OCI-LY7 (cell line): ENCODE measurements around the gene TUBGCP5. TPM values are rescaled to one million over a fixed set of nuclear protein-coding genes. Genes with fewer than 3 reads are reported as not detected.
"Not testable (repeated sequence)": the region's sequence is repeated elsewhere in the genome, so short reads cannot be mapped to it uniquely, and the experiment has no call there.

Experiments
- Bru-seq: library from RNA; stranded (reverse); fragments of 400-500 nt; gene quantifications from one replicate; lab custom pipeline; 2021; lab: Mats Ljungman, UMichigan
- BruChase-seq, 2 experiments: library from RNA; stranded (reverse); fragments of 400-500 nt; gene quantifications; one replicate each; lab custom pipeline; 2021; lab: Mats Ljungman, UMichigan
- BruUV-seq: library from RNA; stranded (reverse); fragments of 400-500 nt; replicated peaks from 2 replicates; lab custom pipeline; 2021; lab: Mats Ljungman, UMichigan
- CTCF ChIA-PET: fragments of 300-600 bp; sonication (Branson Sonifier 250); formaldehyde crosslinking; loops from one replicate; lab custom pipeline; 2022; ENCODE audit warnings: antibody characterized with exemption; ENCODE audit not compliant: unreplicated experiment; lab: Charles Lee
- POLR2A ChIA-PET: fragments of 300-600 bp; sonication (Branson Sonifier 250); formaldehyde crosslinking; loops from one replicate; lab custom pipeline; 2022; ENCODE audit warnings: antibody characterized with exemption; lab: Charles Lee
- DNase-seq: peaks from one replicate; pipeline ENCODE4 v3.0.0-alpha.2; 2015; ENCODE audit warnings: low spot score
- H2AFZ ChIP-seq: fragments of 200-600 bp; sonication (generic), shearing (Covaris generic); 2 replicates; pipeline ENCODE4 v1.6.1; 2014; ENCODE audit warnings: mild to moderate bottlenecking, antibody characterized with exemption, low read length, moderate library complexity
- H3K27ac ChIP-seq: fragments of 200-600 bp; sonication (generic); 2 replicates; pipeline ENCODE4 v1.5.1; 2014; ENCODE audit warnings: mixed run types, low read depth, mild to moderate bottlenecking, moderate library complexity, low read length, inconsistent platforms; ENCODE audit not compliant: poor library complexity, severe bottlenecking
- H3K36me3 ChIP-seq: fragments of 200-600 bp; sonication (generic); 2 replicates; pipeline ENCODE4 v1.6.1; 2014; ENCODE audit warnings: mild to moderate bottlenecking, antibody characterized with exemption, low read length, moderate library complexity, mixed read lengths; ENCODE audit not compliant: insufficient read depth
- H3K4me1 ChIP-seq: fragments of 200-600 bp; sonication (generic); 2 replicates; pipeline ENCODE4 v1.5.1; 2014; ENCODE audit warnings: mild to moderate bottlenecking, low read length; ENCODE audit not compliant: insufficient read depth, poor library complexity, severe bottlenecking
- H3K4me2 ChIP-seq: fragments of 200-600 bp; sonication (generic); 2 replicates; pipeline ENCODE4 v1.6.1; 2014; ENCODE audit warnings: mild to moderate bottlenecking, low read length
- H3K4me3 ChIP-seq: fragments of 200-600 bp; sonication (generic); 2 replicates; pipeline ENCODE4 v1.5.1; 2014; ENCODE audit warnings: mild to moderate bottlenecking, low read depth, low read length; ENCODE audit not compliant: poor library complexity, severe bottlenecking
- H3K79me2 ChIP-seq: fragments of 200-600 bp; sonication (generic); 2 replicates; pipeline ENCODE4 v1.6.1; 2016; ENCODE audit warnings: low read depth, mild to moderate bottlenecking, low read length, moderate library complexity, mixed read lengths; ENCODE audit not compliant: insufficient read depth
- H3K9me2 ChIP-seq: fragments of 200-600 bp; sonication (generic); 2 replicates; pipeline ENCODE4 v1.6.1; 2016; ENCODE audit warnings: mild to moderate bottlenecking, low read length, mixed read lengths; ENCODE audit not compliant: insufficient read depth
- H3K9me3 ChIP-seq: fragments of 200-600 bp; sonication (generic); 2 replicates; pipeline ENCODE4 v1.6.1; 2014; ENCODE audit warnings: mild to moderate bottlenecking, mixed run types, low read length, mixed read lengths
- H4K20me1 ChIP-seq: fragments of 200-600 bp; sonication (generic); 2 replicates; pipeline ENCODE4 v1.6.1; 2014; ENCODE audit warnings: mild to moderate bottlenecking, antibody characterized with exemption, low read length, moderate library complexity, mixed read lengths; ENCODE audit not compliant: insufficient read depth
- CTCF ChIP-seq: fragments of 200-600 bp; sonication (generic); conservative IDR thresholded peaks from 2 replicates; pipeline ENCODE4 v1.5.1; 2014; ENCODE audit warnings: mild to moderate bottlenecking, antibody characterized with exemption, low read length, moderate library complexity, mixed read lengths
- EZH2phosphoT487 ChIP-seq: fragments of 200-600 bp; sonication (generic); IDR thresholded peaks from 2 replicates; pipeline ENCODE4 v1.6.1; 2018; ENCODE audit warnings: low read depth, borderline replicate concordance, mild to moderate bottlenecking, mixed run types, antibody characterized with exemption, low read length, moderate library complexity, mixed read lengths
- intact Hi-C: fragments of 100-400 bp; cut with micrococcal nuclease; formaldehyde crosslinking; loops from one replicate; pipeline ENCODE4 v1.10.0; 2022; ENCODE audit not compliant: unreplicated experiment
- long read RNA-seq: library from polyadenylated mRNA; stranded (forward); transcript quantifications from one replicate; pipeline ENCODE4 v2.0.0, GENCODE V29; 2022
- total RNA-seq, 2 experiments: library from RNA; depleted of rRNA in 1 of 2; stranded (reverse); fragments of >200 nt in 1 of 2; shearing (Covaris generic) in 1 of 2; gene quantifications; 2 replicates each; pipeline ENCODE4 v1.2.3, GENCODE V29; 2014 to 2022

The TUBGCP5 gene
- total RNA-seq (2014; rRNA removed; shearing (Covaris generic)) (30.9 and 56.9 TPM in 2 replicates), total RNA-seq (2022) (36.3 and 40.8 TPM in 2 replicates), Bru-seq, nascent RNA (percentile 84 among the genes with signal in this experiment), BruChase-seq, experiment 1, labeled RNA remaining after a 6-hour chase (percentile 72 among the genes with signal in this experiment), BruChase-seq, experiment 2, labeled RNA remaining after a 2-hour chase (percentile 76 among the genes with signal in this experiment)
- long read RNA-seq, transcript TUBGCP5-205 (23 exons, 3,849 nt), result major isoform, 17 of 57 reads
- long read RNA-seq, transcript TUBGCP5-208 (22 exons, 3,342 nt), result minor isoform, 5 of 57 reads
- long read RNA-seq, partial matches to known transcripts, result 11 of 57 reads
- long read RNA-seq, other reads (novel, unspliced or antisense), result 24 of 57 reads

- peak within 1 kb of the TSS; percentile 73 for H2AFZ ChIP-seq
- no TSS peak for BruUV-seq
- H3K9me3 ChIP-seq, result no peaks in the 10 kb centered on the region
- TF ChIP-seq CTCF (peak; percentile 32), EZH2phosphoT487 (no peak)
- intact Hi-C loops, result no loop called here
- POLR2A ChIA-PET, result interaction anchor here (0.5 to 1.5 kb wide), 5 partner anchors 9 to 252 kb away, joined by 3 to 10 read pairs (median 4); no protein-coding TSS in a partner anchor
- H4K20me1 ChIP-seq, result peaks cover 4% of the 10 kb centered on the region; the same call in 1 of the 2 replicates
- H3K9me2 ChIP-seq, result no peaks in the 10 kb centered on the region
- peaks cover 23% of the 10 kb centered on the region for H3K4me1 ChIP-seq
- CTCF ChIA-PET, result interaction anchor here (0.8 kb wide), 1 partner anchor 44 kb away, joined by 3 read pairs; no protein-coding TSS in a partner anchor
- H3K36me3 ChIP-seq, result peaks cover 29% of the 10 kb centered on the region
- H3K79me2 ChIP-seq, result peaks cover 25% of the 10 kb centered on the region
- DNase-seq, result peak; percentile 99
- peak within 1 kb of the TSS; percentile 51 for H3K27ac ChIP-seq
- peak within 1 kb of the TSS; percentile 84 for H3K4me3 ChIP-seq
- peak within 1 kb of the TSS; percentile 76 for H3K4me2 ChIP-seq
These were observed at the start of gene TUBGCP5 for GRCh38 chr15:23039143-23039916. TSS of gene TUBGCP5 (minus strand) at chr15:23039569. CDS start at chr15:23039543, 26 bp downstream.

GRCh38 chr15:23083115-23083514, 43.7 kb upstream of the TUBGCP5 start:
- TF ChIP-seq EZH2phosphoT487 (no peak), CTCF (no peak)
- Histone ChIP-seq H3K4me2 (no peak overlapping the region), H2AFZ (no peak overlapping the region), H3K4me1 (no peaks in the 10 kb centered on the region), H3K79me2 (no peaks in the 10 kb centered on the region), H3K27ac (no peak overlapping the region), H3K4me3 (no peak overlapping the region), H3K9me3 (no peaks in the 10 kb centered on the region), H3K36me3 (no peaks in the 10 kb centered on the region), H4K20me1 (no peaks in the 10 kb centered on the region), H3K9me2 (no peaks in the 10 kb centered on the region; the same call in 1 of the 2 replicates)
- DNase-seq, result no peak
- ChIA-PET POLR2A (no interaction called here), CTCF (no interaction called here)
- no TSS peak for BruUV-seq
- intact Hi-C loops, result no loop called here

- H3K36me3 ChIP-seq, H3K27ac ChIP-seq, DNase-seq, POLR2A ChIA-PET, H3K4me3 ChIP-seq, H4K20me1 ChIP-seq, H3K9me2 ChIP-seq, BruUV-seq, H2AFZ ChIP-seq, CTCF ChIA-PET, H3K4me1 ChIP-seq, H3K9me3 ChIP-seq, intact Hi-C loops, H3K79me2 ChIP-seq, H3K4me2 ChIP-seq: not testable (repeated sequence)
These were observed 42.8 kb upstream of the TUBGCP5 start for GRCh38 chr15:23081996-23082737.
